Activated CD4-positive, alpha-beta T cell treated with anti-CD3 and anti-CD28 coated beads, Interleukin-2, amount 50 U/mL, for 48 hours (primary cell): ENCODE measurements around the gene THOC5.
"Not testable (repeated sequence)": the region's sequence is repeated elsewhere in the genome, so short reads cannot be mapped to it uniquely, and the experiment has no call there.

Experiments
- DNase-seq, 2 experiments: peaks; one replicate each; pipeline ENCODE4 v3.0.0-alpha.2; 2020

THOC5 gene

GRCh38 chr22:29559853-29560252, 6.3 kb upstream of the THOC5 start:
- no peak for DNase-seq

GRCh38 chr22:29559030-29559429, 5.5 kb upstream of the THOC5 start:
- no peak for DNase-seq

GRCh38 chr22:29555065-29555644, 1.6 kb upstream of the THOC5 start:
- no peak for DNase-seq

GRCh38 chr22:29552357-29552756, 1.2 kb downstream of the THOC5 start:
- not testable (repeated sequence) for DNase-seq

GRCh38 chr22:29550005-29550404, 3.6 kb downstream of the THOC5 start:
- DNase-seq, result no peak

- not testable (repeated sequence) for DNase-seq
These were observed 8.5 kb downstream of the THOC5 start for GRCh38 chr22:29545045-29545444.

GRCh38 chr22:29541845-29542244, 11.7 kb downstream of the THOC5 start:
- DNase-seq, result no peak

DNA sequence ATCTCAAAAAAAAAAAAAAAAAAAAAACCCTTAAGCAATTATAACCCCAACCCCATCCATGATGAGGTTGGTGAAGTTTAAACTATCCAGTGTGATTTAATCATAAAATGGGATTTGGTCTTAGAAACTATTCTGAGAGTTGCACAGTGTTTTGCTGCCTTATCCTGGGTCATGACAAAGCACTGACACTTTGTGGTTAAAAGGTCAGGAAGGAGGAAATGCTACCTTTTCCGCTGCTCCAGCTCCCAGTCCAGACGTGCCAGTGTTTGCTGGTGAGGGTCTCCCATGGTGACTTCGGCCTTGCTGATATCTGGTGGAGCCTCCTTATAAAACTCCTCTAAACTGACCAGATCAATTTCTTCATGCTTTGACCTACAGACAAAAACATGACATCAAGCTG, 14.5 kb downstream of the THOC5 start:
- DNase-seq, result no peak

DNA sequence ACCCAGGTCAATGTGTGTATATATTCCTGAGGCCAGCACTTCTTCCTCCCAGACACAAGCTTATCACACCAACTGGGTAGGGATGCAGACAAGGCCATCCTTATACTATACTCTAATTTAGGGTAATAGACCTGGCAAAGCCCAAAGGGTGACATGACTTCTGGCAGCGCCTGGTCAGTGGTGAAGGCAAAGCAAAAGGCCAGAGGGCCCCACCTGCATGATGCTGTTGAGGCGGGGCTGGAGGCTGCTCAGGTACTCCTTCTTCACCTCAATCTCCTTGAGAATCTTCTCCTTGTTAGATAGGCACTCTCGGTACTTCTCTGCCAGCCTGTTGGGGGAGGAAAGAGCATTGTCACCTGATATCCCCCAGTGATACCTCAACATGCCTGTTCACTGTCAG, 17.1 kb downstream of the THOC5 start:
- DNase-seq, result no peak

DNA sequence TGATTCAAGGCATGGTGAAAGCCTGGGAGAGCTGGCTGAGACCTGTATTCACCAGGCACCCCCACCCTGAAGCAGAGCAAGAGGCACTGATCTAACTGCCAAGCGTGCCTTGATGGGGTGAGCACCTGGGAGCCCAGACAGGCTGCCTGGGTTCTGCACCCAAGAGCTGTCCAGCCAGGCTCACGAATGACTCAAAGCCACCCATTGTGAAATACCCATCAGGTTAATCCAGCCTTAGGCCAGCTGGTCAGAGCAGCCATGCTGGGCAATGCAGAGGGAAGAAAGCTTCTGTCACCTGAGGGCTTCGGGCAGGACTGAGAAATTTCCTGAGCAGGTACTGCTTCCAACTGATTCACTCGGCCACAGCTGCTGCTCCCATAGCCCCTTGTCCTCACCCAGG, 22.1 kb downstream of the THOC5 start:
- DNase-seq, result no peak

GRCh38 chr22:29530716-29531115, 22.8 kb downstream of the THOC5 start:
- DNase-seq, result no peak

- DNase-seq, result no peak
These were observed 25.4 kb downstream of the THOC5 start for GRCh38 chr22:29528144-29528543.

DNA sequence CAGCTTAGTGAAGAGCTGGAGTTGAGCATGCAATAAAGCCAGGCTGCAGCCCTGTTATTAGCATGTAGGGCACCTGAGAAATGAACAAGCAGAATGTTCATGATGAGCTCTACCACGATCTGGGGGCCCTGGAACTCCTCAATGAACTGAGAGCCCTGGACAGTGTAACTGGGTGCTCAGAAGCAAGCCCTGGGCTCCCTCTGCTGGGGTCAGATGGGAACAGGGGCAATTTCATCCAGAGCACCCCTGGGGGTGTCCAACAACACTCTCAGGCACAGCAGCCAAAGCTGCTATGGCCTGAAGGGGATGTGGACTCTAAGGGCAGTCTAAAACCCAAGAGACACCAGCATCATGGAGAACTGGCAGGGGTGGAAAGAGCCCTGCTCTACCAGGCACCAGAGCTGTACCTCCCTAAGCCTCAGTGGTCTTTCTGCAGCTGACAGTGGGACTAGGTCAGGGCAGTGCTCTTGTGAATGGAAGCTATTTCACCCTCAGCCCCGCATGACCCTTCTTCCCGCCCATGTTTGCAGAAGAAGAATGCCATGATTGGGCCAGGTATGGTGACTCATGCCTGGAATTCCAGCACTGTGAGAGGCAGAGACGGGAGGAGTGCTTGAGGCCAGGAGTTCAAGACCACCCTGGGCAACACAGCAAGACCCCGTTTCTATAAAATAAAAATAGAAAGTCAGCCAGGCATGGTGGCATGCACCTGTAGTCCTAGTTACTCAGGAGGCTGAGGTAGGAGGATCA, 28.9 kb downstream of the THOC5 start:
- DNase-seq, result peak in 1 of 2 experiments; percentile 24

DNA sequence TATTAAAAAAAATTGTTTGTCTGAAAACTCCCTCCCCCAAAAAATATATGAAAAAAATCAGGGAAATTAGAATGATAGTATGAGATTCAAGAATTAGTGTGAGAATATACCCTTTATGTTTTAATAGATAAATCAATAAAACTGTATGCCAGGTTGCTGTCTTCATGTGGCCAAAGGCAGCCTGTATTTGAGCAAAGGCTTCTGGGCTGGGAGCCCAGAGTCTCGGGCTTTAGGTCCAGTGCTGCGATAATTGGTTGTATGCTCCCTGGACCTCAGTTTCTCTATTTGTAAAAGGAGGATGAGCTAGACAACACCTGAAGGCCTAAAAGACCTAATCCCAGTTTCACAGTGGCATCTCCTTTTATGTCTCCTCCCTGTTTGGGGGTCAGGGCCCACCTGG, 29.8 kb downstream of the THOC5 start:
- DNase-seq, result no peak

DNA sequence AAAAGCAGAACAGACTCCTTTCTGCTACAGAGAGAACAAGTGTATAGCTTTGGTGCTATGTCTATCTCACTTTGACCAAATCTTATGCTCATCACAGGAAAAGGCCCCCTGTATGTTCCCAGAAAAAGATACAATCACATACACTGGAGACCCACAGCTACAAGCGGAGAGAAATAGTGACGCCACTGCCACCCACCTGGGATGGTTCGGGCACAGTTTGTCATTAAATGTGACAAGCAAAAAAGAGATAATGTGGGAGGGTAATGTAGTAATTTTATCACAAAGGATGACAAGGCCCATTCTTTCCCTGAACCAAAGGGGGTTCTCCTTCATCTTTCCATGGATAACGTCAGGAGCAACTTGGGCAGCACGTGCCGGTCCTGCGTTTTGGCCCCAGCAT, 32.0 kb downstream of the THOC5 start:
- no peak for DNase-seq

DNA sequence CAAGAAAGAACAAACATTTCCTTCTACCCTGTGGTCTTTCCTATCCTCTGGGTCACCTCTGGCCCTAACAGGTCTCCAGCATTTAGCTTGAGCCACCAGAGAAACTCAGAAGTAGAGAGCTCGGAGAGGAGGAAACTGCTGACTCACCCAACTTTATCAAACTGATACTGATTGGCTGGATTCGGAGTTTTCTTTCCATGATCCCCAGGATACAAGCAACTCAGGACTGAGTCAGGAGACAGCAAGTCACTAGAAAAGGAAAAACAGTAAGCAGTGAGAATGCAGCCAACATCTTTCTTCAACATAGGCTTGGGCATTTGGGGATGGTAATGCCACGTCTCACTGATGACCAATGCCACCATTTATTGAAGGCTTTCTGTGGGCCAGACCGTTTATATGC, 32.7 kb downstream of the THOC5 start:
- no peak for DNase-seq

GRCh38 chr22:29519996-29520395, 33.6 kb downstream of the THOC5 start:
- no peak for DNase-seq

DNA sequence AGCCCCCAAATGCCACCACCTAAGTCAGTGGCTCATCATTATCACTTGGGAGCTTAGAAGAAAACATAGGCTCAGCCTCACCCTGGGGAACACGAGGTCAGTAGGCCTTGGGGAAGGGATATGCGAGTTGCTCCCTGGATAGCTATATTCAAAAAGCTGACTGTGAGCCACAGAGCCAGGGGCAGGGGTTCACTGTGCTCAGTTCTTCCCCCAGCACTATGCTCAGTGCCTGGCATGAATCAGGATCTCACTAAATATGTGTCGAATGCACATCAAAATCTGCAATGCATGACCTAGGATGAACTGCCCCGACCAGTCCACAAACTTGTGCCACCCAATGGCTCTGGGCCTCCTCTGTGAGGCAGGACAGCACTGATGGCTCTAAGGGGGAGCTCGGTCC, 35.1 kb downstream of the THOC5 start:
- DNase-seq, result no peak

DNA sequence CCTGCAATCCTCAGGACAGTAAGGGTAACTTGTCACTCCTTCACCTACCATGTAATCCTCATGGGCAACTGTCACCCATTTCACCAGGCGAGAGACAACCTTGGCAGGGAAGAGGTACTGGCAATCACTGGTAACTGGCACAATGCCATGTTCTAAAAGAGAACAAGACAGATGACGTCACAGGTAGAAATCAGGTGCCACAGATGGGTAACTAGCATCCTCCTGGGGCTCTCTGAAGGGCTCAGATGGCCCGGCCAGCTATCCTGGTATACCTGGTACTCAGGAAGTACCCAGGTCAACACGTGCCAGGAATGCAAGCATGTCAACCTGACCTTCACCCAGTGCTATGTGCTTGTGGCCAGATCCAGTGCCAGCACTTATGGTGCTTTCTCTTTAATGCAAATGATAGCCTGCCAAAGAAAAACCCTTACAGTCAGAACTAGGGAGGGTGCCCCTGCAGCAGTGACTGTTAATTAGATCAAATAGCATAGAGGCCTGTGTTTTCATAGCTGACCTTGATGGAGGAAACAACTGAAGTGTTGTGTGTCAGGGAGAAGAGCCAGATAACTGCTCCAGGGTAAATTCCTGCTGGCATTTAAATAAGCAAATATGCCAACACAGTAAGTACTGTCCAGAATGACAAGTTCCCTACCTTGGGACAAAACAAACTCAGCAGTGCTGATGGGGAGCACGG, 36.2 kb downstream of the THOC5 start:
- DNase-seq, result no peak

DNA sequence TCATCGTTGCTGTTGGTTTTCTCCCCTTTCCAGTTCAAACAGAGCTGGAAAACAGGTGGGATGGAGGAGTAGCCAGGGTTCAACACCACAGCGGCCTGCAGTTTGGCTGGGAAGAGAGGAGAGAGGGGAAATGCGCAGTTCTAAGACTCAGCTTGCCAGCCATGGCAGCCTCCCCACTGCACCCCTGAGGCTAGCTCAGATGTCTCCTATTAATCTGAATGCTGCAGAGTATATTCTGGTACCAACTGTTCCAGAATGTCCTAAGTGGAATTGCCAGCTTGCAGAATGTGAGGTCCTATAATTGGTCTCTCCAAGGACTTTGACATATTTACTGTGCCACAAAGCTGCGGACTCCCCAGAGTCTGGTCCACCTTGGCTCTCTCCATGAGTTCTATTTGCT, 41.5 kb downstream of the THOC5 start:
- no peak for DNase-seq

DNA sequence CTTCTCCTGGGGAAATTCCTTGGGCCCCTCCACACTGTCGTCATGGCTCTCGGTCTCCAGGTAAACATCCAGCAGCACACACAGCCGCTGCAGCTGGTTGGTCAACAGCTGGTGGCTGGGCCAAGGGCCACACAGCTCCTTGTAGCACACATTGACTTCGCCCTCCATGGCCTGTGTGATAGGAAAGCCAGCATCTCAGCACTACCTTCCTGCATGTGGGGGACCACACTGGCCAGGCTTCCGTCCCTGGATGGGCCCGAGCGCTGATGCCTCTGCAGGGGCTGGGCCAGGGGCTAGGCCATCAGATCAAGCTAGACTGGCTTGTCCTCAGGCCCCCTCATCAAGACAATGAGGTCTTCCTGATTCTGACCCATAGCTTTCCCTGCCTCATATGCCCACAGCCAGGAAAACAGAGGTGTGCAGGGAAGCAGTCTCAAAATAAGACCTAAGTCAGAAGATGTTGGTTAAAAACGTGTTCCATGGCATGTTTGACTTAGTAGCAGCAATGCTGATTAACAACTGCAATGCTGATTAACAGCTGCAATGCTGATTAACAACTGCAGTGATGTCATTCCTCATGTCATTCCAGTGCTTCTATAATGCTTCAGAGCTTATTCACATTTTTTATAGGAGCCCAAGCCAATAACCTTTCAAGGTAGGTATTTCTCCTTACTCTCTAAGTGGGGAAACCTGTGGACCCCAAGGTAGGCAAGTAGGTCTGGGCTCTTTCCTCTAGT, 42.3 kb downstream of the THOC5 start:
- DNase-seq, result no peak

GRCh38 chr22:29510542-29510941, 43.0 kb downstream of the THOC5 start:
- no peak for DNase-seq

DNA sequence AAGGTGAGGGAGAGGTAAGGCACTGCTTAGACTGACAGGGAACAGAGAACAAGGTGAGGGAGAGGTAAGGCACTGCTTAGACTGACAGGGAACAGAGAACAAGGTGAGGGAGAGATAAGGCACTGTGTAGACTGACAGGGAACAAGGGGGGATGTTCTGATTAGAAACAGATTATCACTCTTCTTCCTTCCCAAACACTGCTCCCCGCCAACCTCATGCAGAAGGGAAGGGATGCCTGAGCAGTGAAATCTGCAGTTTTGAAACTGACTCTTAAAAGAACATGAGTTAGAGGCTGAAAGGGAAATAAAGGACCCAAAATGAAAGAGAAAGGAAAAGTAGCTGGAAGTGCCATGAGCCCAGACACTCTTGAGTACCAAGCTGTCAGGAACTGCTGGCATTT, 43.7 kb downstream of the THOC5 start:
- no peak for DNase-seq

DNA sequence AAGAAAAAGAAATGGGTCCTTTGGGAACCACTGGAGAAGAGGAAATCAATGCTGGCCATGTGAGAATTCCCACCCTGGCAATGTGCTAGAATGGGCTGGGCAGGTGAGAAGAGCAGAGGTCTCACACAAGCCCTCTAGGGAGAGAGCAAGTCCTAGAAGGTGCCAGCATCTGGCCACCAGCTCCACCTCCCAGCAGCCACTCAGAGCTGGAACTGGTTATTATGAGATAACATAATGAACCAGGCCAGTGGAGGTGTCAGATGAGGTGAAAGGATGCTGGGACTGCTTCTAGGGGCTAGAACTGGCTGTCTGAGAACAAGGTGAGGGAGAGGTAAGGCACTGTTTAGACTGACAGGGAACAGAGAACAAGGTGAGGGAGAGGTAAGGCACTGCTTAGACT, 44.3 kb downstream of the THOC5 start:
- DNase-seq, result no peak
